ENCODE results near the gene SORBS2. TPM values are rescaled to one million over a fixed set of nuclear protein-coding genes. Genes with fewer than 3 reads are reported as not detected.

Gene SORBS2
- total RNA-seq, 5 donors from 2014 or later (not counting 1 experiment from before 2014, with no cell fraction given), result 0.15 to 1.9 (median 0.98) TPM; not detected in 1

DNA sequence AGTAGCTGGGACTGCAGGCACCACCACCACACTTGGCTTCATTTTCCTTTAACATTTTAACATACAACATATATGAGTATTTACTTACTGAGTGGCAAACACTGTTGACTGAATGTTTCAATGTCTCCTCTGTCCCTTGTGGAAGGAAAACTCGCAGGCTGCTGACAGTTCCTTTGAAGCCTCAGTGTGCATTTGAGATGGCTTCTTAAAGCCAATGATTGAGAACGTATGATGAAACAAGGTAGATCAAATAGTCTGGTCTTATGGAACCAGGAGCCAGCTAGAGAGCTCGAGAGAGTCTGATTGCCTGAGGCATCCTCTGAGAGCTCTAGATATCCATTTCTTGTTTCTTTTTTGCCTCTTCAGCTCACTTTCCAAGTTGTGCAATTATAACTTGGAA lies 233.7 kb downstream of the SORBS2 start:
- no peak overlapping the region for H3K4me3 Mint-ChIP-seq

DNA sequence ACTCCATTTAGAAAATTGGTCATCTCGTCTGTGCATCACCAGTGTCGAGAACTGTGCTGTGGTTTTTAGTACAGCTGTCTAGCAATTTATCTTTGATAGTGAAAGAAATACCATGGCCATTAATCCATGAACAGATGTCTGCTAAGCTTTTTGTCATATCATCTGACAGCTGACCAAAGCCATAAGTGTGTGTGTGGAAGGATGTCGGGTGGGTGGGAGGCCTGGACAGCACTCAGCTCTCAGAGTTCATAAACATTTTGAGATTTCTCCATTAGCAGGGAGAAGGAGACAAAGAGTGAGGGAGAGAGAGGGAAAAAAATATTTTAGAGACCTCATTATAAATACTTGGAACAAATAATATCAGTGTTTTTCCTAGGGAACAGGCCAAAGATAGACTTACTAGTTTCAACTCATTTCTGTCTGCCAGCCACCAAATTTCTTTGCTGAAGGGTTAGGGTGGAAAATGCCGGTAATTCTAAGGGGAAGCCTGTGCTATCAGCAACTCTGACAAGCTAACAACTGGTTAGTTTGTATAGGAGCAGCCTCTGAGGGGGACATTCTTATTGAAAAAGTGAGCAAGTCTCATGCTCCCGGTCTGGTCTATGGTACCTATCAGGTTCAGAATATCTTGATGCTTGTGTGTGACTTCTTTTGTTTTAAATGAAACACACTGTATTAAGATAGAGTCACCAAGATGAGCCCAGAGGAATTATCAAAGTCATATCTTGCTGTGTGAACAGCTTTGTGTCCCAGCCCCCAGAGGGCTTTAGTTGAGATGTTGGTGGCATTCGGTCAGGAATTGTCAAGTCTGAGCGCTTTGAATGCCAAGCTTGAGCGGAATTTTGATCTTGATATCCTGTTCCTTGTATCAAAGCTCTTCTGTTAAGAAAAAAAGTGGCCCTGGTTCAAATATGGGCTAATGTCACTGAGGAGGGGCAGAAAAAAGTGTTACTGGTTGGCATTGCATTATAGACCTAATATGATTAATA lies 234.7 kb downstream of the SORBS2 start:
- Histone ChIP-seq H3K27ac (ENCODE audit: low read length) (no peak overlapping the region), H3K4me1 (ENCODE audit: control insufficient read depth in 1 of 2, extremely low read depth in 1 of 2, insufficient read depth in 2 of 2, low read length in 2 of 2) (no peaks in the 10 kb centered on the region), H3K36me3 (ENCODE audit: control insufficient read depth in 2 of 2, extremely low read depth in 1 of 2, insufficient read depth in 1 of 2, low read length in 1 of 2) (no peaks in the 10 kb centered on the region), H3K4me3 (ENCODE audit: control insufficient read depth in 1 of 2, extremely low read depth in 1 of 2, low read length in 1 of 2) (no peak overlapping the region), H3K27me3 (replicated peaks in 1 of 2; ENCODE audit: control insufficient read depth in 2 of 2, extremely low read depth in 1 of 2, insufficient read depth in 2 of 2, low read length in 1 of 2) (peaks cover 0 to 10% of the 10 kb centered on the region in 2 experiments), H3K9me3 (no peaks in the 10 kb centered on the region)
- 86% methylated on average over 5 of the region's 8 CpGs for WGBS (ENCODE audit: insufficient coverage)
- H3K4me3 Mint-ChIP-seq, result no peak overlapping the region
- peaks cover 0 to 5% (median 0%) of the 10 kb centered on the region in 3 donors for H3K9me3 Mint-ChIP-seq
- ATAC-seq (replicated peaks in 1 of 4) (no peak), DNase-seq (no peak)
- no peaks in the 10 kb centered on the region for H3K4me1 Mint-ChIP-seq
- H3K36me3 Mint-ChIP-seq, result no peaks in the 10 kb centered on the region
- ChIA-PET CTCF (interaction anchor here (0.6 to 1.0 kb wide), 3 partner anchors 24 to 144 kb away, joined by 3 to 4 read pairs (median 3); no protein-coding TSS in a partner anchor), POLR2A (no interaction called here)
- peaks cover 24 to 34% of the 10 kb centered on the region in 2 donors for H3K27me3 Mint-ChIP-seq
- H3K27ac Mint-ChIP-seq, result no peak overlapping the region

More for the DNA sequence above, 233.7 kb downstream of the SORBS2 start:
- Mint-ChIP-seq H3K4me1 (no peaks in the 10 kb centered on the region), H3K27ac (no peak overlapping the region), H3K36me3 (no peaks in the 10 kb centered on the region), H3K27me3 (peaks cover 22 to 40% of the 10 kb centered on the region in 2 donors), H3K9me3 (peaks cover 0 to 5% (median 0%) of the 10 kb centered on the region in 3 donors)
- DNase-seq (no peak), ATAC-seq (replicated peaks in 1 of 4) (no peak)
- no peaks in the 10 kb centered on the region for H3K4me1 ChIP-seq (ENCODE audit: control insufficient read depth in 1 of 2, extremely low read depth in 1 of 2, insufficient read depth in 2 of 2, low read length in 2 of 2)
- WGBS (ENCODE audit: insufficient coverage), result 47% methylated on average over 3 of the region's 3 CpGs
- peaks cover 0 to 16% of the 10 kb centered on the region in 2 experiments for H3K27me3 ChIP-seq (replicated peaks in 1 of 2; ENCODE audit: control insufficient read depth in 2 of 2, extremely low read depth in 1 of 2, insufficient read depth in 2 of 2, low read length in 1 of 2)
- no peaks in the 10 kb centered on the region for H3K9me3 ChIP-seq
- H3K27ac ChIP-seq (ENCODE audit: low read length), result no peak overlapping the region
- CTCF ChIA-PET, result interaction anchor here in 1 of 2 donors (0.6 kb wide), 1 partner anchor 23 kb away, joined by 3 read pairs; no protein-coding TSS in a partner anchor
- POLR2A ChIA-PET, result no interaction called here
- H3K4me3 ChIP-seq (ENCODE audit: control insufficient read depth in 1 of 2, extremely low read depth in 1 of 2, low read length in 1 of 2), result no peak overlapping the region
- H3K36me3 ChIP-seq (ENCODE audit: control insufficient read depth in 2 of 2, extremely low read depth in 1 of 2, insufficient read depth in 1 of 2, low read length in 1 of 2), result no peaks in the 10 kb centered on the region

DNA sequence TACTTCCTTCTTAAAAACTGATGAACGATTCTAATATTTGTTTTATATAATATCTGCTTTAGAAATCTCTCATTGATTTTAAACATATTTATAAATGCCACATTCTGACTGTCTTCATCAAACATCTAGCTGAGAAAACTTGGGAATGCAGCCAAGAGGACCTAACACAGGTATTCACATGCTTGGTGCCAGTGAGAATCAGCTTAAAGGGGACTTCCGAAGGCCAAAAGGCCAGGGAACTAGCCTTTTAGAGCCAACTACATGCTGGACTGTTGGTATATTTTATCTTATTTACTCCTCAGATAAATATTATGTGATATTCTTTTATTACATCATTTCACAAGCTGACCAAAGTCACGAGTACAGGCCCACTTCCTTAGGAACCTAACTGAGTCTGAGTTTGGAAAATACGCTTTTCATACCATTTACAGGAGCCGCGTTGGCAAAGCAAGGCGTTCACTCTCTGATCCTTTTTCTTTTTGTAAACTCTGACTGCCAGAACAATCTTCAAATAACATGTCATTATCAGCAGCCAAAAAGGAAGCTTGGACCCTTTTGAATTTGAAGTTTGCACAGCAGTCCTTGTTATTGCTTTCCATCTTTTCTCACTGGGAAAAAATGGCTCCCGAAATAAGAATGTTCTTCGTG lies 235.6 kb downstream of the SORBS2 start:
- Mint-ChIP-seq H3K4me1 (no peaks in the 10 kb centered on the region), H3K9me3 (peaks cover 0 to 5% (median 0%) of the 10 kb centered on the region in 3 donors), H3K27me3 (peaks cover 26 to 31% of the 10 kb centered on the region in 2 donors), H3K36me3 (no peaks in the 10 kb centered on the region), H3K4me3 (no peak overlapping the region), H3K27ac (no peak overlapping the region)
- DNase-seq (no peak), ATAC-seq (replicated peaks in 1 of 4) (no peak)
- Histone ChIP-seq H3K9me3 (no peaks in the 10 kb centered on the region), H3K27ac (ENCODE audit: low read length) (no peak overlapping the region), H3K27me3 (replicated peaks in 1 of 2; ENCODE audit: control insufficient read depth in 2 of 2, extremely low read depth in 1 of 2, insufficient read depth in 2 of 2, low read length in 1 of 2) (peaks cover 0 to 10% of the 10 kb centered on the region in 2 experiments), H3K4me1 (ENCODE audit: control insufficient read depth in 1 of 2, extremely low read depth in 1 of 2, insufficient read depth in 2 of 2, low read length in 2 of 2) (no peaks in the 10 kb centered on the region), H3K36me3 (ENCODE audit: control insufficient read depth in 2 of 2, extremely low read depth in 1 of 2, insufficient read depth in 1 of 2, low read length in 1 of 2) (no peaks in the 10 kb centered on the region), H3K4me3 (ENCODE audit: control insufficient read depth in 1 of 2, extremely low read depth in 1 of 2, low read length in 1 of 2) (no peak overlapping the region)
- ChIA-PET CTCF (interaction anchor here in 1 of 2 donors (1.0 kb wide), 1 partner anchor 27 kb away, joined by 3 read pairs; no protein-coding TSS in a partner anchor), POLR2A (no interaction called here)
- WGBS (ENCODE audit: insufficient coverage), result 87% methylated on average over 6 of the region's 9 CpGs

DNA sequence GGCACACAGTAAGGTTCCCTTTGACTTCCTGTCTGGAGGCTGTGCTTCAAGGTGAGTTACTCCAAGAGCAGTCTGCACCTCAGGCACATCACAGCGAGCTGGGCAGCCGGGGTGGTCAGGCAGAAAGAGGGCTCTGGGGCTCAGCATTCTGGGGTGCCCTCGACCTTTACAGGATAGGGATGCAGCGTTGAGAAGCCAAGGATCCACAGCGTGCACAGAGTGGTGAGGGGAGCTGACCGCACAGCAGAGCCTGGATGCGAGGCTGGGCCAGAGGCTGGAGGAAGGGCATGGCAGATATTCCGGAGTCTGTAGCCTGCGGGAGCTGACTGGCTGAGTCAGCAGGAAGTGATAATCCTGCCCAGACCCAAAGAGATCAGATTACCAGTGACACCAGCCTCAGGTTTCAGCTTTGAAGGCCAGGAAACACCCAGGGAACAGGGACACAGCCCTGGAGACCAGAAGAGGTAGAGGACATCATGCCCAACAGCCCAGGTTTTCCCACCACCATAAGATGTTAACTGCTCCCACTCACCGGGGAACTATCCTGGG lies 238.3 kb downstream of the SORBS2 start:
- Histone ChIP-seq H3K4me3 (ENCODE audit: control insufficient read depth in 1 of 2, extremely low read depth in 1 of 2, low read length in 1 of 2) (no peak overlapping the region), H3K36me3 (ENCODE audit: control insufficient read depth in 2 of 2, extremely low read depth in 1 of 2, insufficient read depth in 1 of 2, low read length in 1 of 2) (no peaks in the 10 kb centered on the region), H3K4me1 (ENCODE audit: control insufficient read depth in 1 of 2, extremely low read depth in 1 of 2, insufficient read depth in 2 of 2, low read length in 2 of 2) (no peaks in the 10 kb centered on the region), H3K27me3 (replicated peaks in 1 of 2; ENCODE audit: control insufficient read depth in 2 of 2, extremely low read depth in 1 of 2, insufficient read depth in 2 of 2, low read length in 1 of 2) (peaks cover 0 to 15% of the 10 kb centered on the region in 2 experiments), H3K9me3 (no peaks in the 10 kb centered on the region), H3K27ac (ENCODE audit: low read length) (no peak overlapping the region)
- ChIA-PET POLR2A (no interaction called here), CTCF (no interaction called here)
- Mint-ChIP-seq H3K27me3 (peaks cover 21 to 23% of the 10 kb centered on the region in 2 donors), H3K27ac (no peak overlapping the region), H3K36me3 (no peaks in the 10 kb centered on the region), H3K4me1 (no peaks in the 10 kb centered on the region), H3K9me3 (no peaks in the 10 kb centered on the region), H3K4me3 (no peak overlapping the region)
- WGBS (ENCODE audit: insufficient coverage), result 73% methylated on average over 9 of the region's 10 CpGs
- DNase-seq (no peak), ATAC-seq (replicated peaks in 1 of 4) (no peak)

DNA sequence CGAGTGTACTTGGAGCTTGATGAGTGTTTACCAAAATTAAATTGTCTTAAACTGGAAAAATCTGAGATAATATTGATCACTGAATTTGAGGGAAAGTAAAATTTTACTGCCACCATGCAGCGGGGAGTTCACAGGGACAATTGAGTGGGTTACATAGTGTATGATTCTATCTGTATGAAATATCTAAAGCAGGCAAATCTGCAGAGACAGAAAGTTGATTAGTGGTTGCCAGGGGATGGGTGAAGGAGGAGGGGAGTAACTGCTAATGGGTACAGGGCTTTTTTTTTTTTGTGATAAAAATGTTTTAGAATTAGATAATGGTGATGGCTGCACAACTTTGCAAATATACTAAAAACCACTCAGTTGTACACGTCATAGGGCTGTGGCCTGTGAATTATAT lies 241.3 kb downstream of the SORBS2 start:
- Mint-ChIP-seq H3K36me3 (no peaks in the 10 kb centered on the region), H3K27ac (no peak overlapping the region), H3K4me3 (no peak overlapping the region), H3K4me1 (no peaks in the 10 kb centered on the region), H3K27me3 (peaks cover 13 to 18% of the 10 kb centered on the region in 2 donors), H3K9me3 (peaks cover 0 to 2% (median 2%) of the 10 kb centered on the region in 3 donors)
- H3K27me3 ChIP-seq (replicated peaks in 1 of 2; ENCODE audit: control insufficient read depth in 2 of 2, extremely low read depth in 1 of 2, insufficient read depth in 2 of 2, low read length in 1 of 2), result peaks cover 0 to 13% of the 10 kb centered on the region in 2 experiments
- no peaks in the 10 kb centered on the region for H3K4me1 ChIP-seq (ENCODE audit: control insufficient read depth in 1 of 2, extremely low read depth in 1 of 2, insufficient read depth in 2 of 2, low read length in 2 of 2)
- ATAC-seq (replicated peaks in 1 of 4) (no peak), DNase-seq (no peak)
- H3K27ac ChIP-seq (ENCODE audit: low read length), result no peak overlapping the region
- WGBS (ENCODE audit: insufficient coverage), result 100% methylated on average over 2 of the region's 3 CpGs
- ChIA-PET CTCF (no interaction called here), POLR2A (no interaction called here)
- no peak overlapping the region for H3K4me3 ChIP-seq (ENCODE audit: control insufficient read depth in 1 of 2, extremely low read depth in 1 of 2, low read length in 1 of 2)
- no peaks in the 10 kb centered on the region for H3K36me3 ChIP-seq (ENCODE audit: control insufficient read depth in 2 of 2, extremely low read depth in 1 of 2, insufficient read depth in 1 of 2, low read length in 1 of 2)
- no peaks in the 10 kb centered on the region for H3K9me3 ChIP-seq
